ENCODE measurements around the gene CNOT8. TPM values are rescaled to one million over a fixed set of nuclear protein-coding genes. Genes with fewer than 3 reads are reported as not detected.

The CNOT8 gene
- total RNA-seq, 2 experiments from 2014 or later: 52.4 to 79.4 TPM

GRCh38 chr5:154873791-154874331 lies 15.4 kb downstream of the CNOT8 start:
- peaks cover 5% of the 10 kb centered on the region; the same call in 1 of the 2 replicates for H3K9me3 ChIP-seq (ENCODE audit: low read length)
- CTCF ChIA-PET (ENCODE audit: unreplicated experiment): no interaction called here
- no peak overlapping the region for H3K4me3 ChIP-seq (ENCODE audit: low read depth, low read length, poor library complexity, severe bottlenecking)
- no peaks in the 10 kb centered on the region for H4K20me1 ChIP-seq (ENCODE audit: insufficient read depth, low read length)
- peaks cover 96% of the 10 kb centered on the region for H3K36me3 ChIP-seq (ENCODE audit: insufficient read depth, low read length)
- no peaks in the 10 kb centered on the region for H3K4me1 ChIP-seq (ENCODE audit: insufficient read depth, low read length, poor library complexity, severe bottlenecking)
- no peaks in the 10 kb centered on the region for H3K79me2 ChIP-seq (ENCODE audit: insufficient read depth, low read depth, low read length)
- POLR2A ChIA-PET: no interaction called here
- H2AFZ ChIP-seq (ENCODE audit: low read length): no peak overlapping the region
- DNase-seq (ENCODE audit: low spot score): no peak
- H3K4me2 ChIP-seq (ENCODE audit: low read length): no peak overlapping the region
- H3K9me2 ChIP-seq (ENCODE audit: insufficient read depth, low read length): no peaks in the 10 kb centered on the region
- TF ChIP-seq EZH2phosphoT487 (IDR thresholded peaks at IDR 0.05; ENCODE audit: borderline replicate concordance, low read depth, low read length): no peak
- TF ChIP-seq, protein P1, sequence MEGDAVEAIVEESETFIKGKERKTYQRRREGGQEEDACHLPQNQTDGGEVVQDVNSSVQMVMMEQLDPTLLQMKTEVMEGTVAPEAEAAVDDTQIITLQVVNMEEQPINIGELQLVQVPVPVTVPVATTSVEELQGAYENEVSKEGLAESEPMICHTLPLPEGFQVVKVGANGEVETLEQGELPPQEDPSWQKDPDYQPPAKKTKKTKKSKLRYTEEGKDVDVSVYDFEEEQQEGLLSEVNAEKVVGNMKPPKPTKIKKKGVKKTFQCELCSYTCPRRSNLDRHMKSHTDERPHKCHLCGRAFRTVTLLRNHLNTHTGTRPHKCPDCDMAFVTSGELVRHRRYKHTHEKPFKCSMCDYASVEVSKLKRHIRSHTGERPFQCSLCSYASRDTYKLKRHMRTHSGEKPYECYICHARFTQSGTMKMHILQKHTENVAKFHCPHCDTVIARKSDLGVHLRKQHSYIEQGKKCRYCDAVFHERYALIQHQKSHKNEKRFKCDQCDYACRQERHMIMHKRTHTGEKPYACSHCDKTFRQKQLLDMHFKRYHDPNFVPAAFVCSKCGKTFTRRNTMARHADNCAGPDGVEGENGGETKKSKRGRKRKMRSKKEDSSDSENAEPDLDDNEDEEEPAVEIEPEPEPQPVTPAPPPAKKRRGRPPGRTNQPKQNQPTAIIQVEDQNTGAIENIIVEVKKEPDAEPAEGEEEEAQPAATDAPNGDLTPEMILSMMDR (conservative IDR thresholded peaks at IDR 0.05; ENCODE audit: low read length): no peak
- no TSS peak for BruUV-seq (replicated peaks)
- H3K27ac ChIP-seq (ENCODE audit: low read depth, low read length, poor library complexity, severe bottlenecking): no peak overlapping the region
- intact Hi-C loops (cut with micrococcal nuclease; ENCODE audit: unreplicated experiment): no loop called here

DNA sequence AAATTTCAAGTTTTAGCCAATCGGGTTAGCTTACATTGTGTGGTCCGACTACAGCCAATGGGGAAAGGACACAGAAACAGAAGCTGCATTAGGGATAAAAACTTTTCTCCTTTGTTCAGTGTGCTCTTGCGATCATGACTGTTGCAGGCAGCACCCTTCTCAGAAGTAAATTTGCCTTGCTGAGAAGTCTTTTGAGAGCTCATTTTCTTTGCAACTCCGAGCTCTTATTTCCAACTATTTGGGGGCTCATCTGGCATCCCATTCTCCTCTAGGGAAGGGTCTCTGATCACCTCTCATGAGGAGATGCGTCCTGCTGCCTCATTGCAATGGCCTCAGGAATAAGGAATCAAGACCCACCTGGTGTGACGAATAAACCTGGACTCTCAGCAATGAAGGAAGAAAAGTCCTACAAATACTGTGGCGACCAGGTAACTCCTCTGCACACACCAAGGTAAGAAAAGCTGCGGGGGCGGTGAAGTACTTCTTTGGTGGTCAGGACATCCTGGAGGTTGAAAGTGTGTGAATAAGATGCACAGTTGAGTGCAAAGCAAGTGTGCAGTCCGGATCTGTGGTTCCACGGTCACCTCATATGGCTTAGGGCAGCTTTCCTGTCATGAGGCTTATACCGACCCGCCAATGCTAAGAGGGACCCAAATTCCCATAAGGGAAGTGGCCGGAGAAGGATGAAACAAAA lies 20.4 kb downstream of the CNOT8 start:
- no peak overlapping the region for H3K4me2 ChIP-seq (ENCODE audit: low read length)
- no peaks in the 10 kb centered on the region for H4K20me1 ChIP-seq (ENCODE audit: insufficient read depth, low read length)
- peak; percentile 20 for DNase-seq (ENCODE audit: low spot score)
- no peak overlapping the region for H2AFZ ChIP-seq (ENCODE audit: low read length)
- no TSS peak for BruUV-seq (replicated peaks)
- TF ChIP-seq, protein P1 (conservative IDR thresholded peaks at IDR 0.05; ENCODE audit: low read length): no peak
- TF ChIP-seq EZH2phosphoT487 (IDR thresholded peaks at IDR 0.05; ENCODE audit: borderline replicate concordance, low read depth, low read length): no peak
- CTCF ChIA-PET (ENCODE audit: unreplicated experiment): no interaction called here
- peaks cover 92% of the 10 kb centered on the region for H3K36me3 ChIP-seq (ENCODE audit: insufficient read depth, low read length)
- H3K79me2 ChIP-seq (ENCODE audit: insufficient read depth, low read depth, low read length): no peaks in the 10 kb centered on the region
- H3K27ac ChIP-seq (ENCODE audit: low read depth, low read length, poor library complexity, severe bottlenecking): no peak overlapping the region
- no peaks in the 10 kb centered on the region for H3K4me1 ChIP-seq (ENCODE audit: insufficient read depth, low read length, poor library complexity, severe bottlenecking)
- POLR2A ChIA-PET: no interaction called here
- intact Hi-C loops (cut with micrococcal nuclease; ENCODE audit: unreplicated experiment): no loop called here
- H3K9me2 ChIP-seq (ENCODE audit: insufficient read depth, low read length): no peaks in the 10 kb centered on the region
- peaks cover 9% of the 10 kb centered on the region; the same call in 1 of the 2 replicates for H3K9me3 ChIP-seq (ENCODE audit: low read length)
- no peak overlapping the region for H3K4me3 ChIP-seq (ENCODE audit: low read depth, low read length, poor library complexity, severe bottlenecking)

GRCh38 chr5:154881986-154882385 lies 23.6 kb downstream of the CNOT8 start:
- Histone ChIP-seq H3K4me1 (ENCODE audit: insufficient read depth, low read length, poor library complexity, severe bottlenecking) (no peaks in the 10 kb centered on the region), H3K9me2 (ENCODE audit: insufficient read depth, low read length) (no peaks in the 10 kb centered on the region), H3K27ac (ENCODE audit: low read depth, low read length, poor library complexity, severe bottlenecking) (no peak overlapping the region), H2AFZ (ENCODE audit: low read length) (no peak overlapping the region), H3K79me2 (ENCODE audit: insufficient read depth, low read depth, low read length) (no peaks in the 10 kb centered on the region), H3K4me2 (ENCODE audit: low read length) (no peak overlapping the region), H3K9me3 (ENCODE audit: low read length) (peaks cover 29% of the 10 kb centered on the region), H3K4me3 (ENCODE audit: low read depth, low read length, poor library complexity, severe bottlenecking) (no peak overlapping the region), H3K36me3 (ENCODE audit: insufficient read depth, low read length) (peaks cover 92% of the 10 kb centered on the region), H4K20me1 (ENCODE audit: insufficient read depth, low read length) (no peaks in the 10 kb centered on the region)
- no peak for DNase-seq (ENCODE audit: low spot score)
- no TSS peak for BruUV-seq (replicated peaks)
- ChIA-PET POLR2A (interaction anchor here (0.6 to 0.7 kb wide), 2 partner anchors 19 to 647 kb away, joined by 3 read pairs; no protein-coding TSS in a partner anchor), CTCF (ENCODE audit: unreplicated experiment) (no interaction called here)
- TF ChIP-seq, protein P1 (conservative IDR thresholded peaks at IDR 0.05; ENCODE audit: low read length): no peak
- TF ChIP-seq EZH2phosphoT487 (IDR thresholded peaks at IDR 0.05; ENCODE audit: borderline replicate concordance, low read depth, low read length): no peak
- intact Hi-C loops (cut with micrococcal nuclease; ENCODE audit: unreplicated experiment): no loop called here

Data from OCI-LY7 (cell line).